Activated CD4-positive, alpha-beta T cell treated with anti-CD3 and anti-CD28 coated beads, Interleukin-2, amount 10 ng/mL, durations not matched to agents 7 days and 5 days (primary cell): Measurements from ENCODE around the gene PLS3. TPM values are rescaled to one million over a fixed set of nuclear protein-coding genes. Genes with fewer than 3 reads are reported as not detected.
"Not testable (repeated sequence)": the region's sequence is repeated elsewhere in the genome, so short reads cannot be mapped to it uniquely, and the experiment has no call there.

Experiments used
- CTCF ChIA-PET: fragments of 350-600 bp; sonication (Branson Sonifier 250); formaldehyde crosslinking; loops from one replicate; lab custom pipeline; 2021; ENCODE audit warnings: antibody characterized with exemption; lab: Charles Lee
- POLR2A ChIA-PET: fragments of 350-600 bp; sonication (Branson Sonifier 250); formaldehyde crosslinking; loops from one replicate; lab custom pipeline; 2021; ENCODE audit warnings: antibody characterized with exemption; lab: Charles Lee
- DNase-seq: peaks from one replicate; pipeline ENCODE4 v3.0.0-alpha.2; 2020
- H3K27ac Mint-ChIP-seq: one replicate; pipeline ENCODE4 v1.8.0; 2021; ENCODE audit warnings: mild to moderate bottlenecking, moderate library complexity, mixed read lengths
- H3K27me3 Mint-ChIP-seq: one replicate; pipeline ENCODE4 v1.8.0; 2021; ENCODE audit warnings: mixed read lengths
- H3K36me3 Mint-ChIP-seq: one replicate; pipeline ENCODE4 v1.8.0; 2021; ENCODE audit warnings: low read depth, mixed read lengths
- H3K4me1 Mint-ChIP-seq: one replicate; pipeline ENCODE4 v1.8.0; 2021; ENCODE audit warnings: mixed read lengths
- H3K4me3 Mint-ChIP-seq: one replicate; pipeline ENCODE4 v1.8.0; 2021; ENCODE audit warnings: mild to moderate bottlenecking, moderate library complexity, mixed read lengths
- H3K9me3 Mint-ChIP-seq: one replicate; pipeline ENCODE4 v1.8.0; 2021; ENCODE audit warnings: mixed read lengths
- total RNA-seq, 2 experiments: library from RNA; stranded (reverse); gene quantifications; one replicate each; pipeline ENCODE4 v1.2.3, GENCODE V29; 2021

Gene PLS3
- total RNA-seq, 2 experiments from 2014 or later: 0.29 to 0.30 TPM

GRCh38 chrX:115642311-115642710 lies 81.3 kb downstream of the PLS3 start:
- ChIA-PET CTCF (interaction anchor here (0.9 to 1.3 kb wide), 3 partner anchors 9 to 312 kb away, joined by 3 to 5 read pairs (median 3); no protein-coding TSS in a partner anchor), POLR2A (no interaction called here)
- no peak overlapping the region for H3K4me3 Mint-ChIP-seq
- no peaks in the 10 kb centered on the region for H3K9me3 Mint-ChIP-seq
- no peaks in the 10 kb centered on the region for H3K27me3 Mint-ChIP-seq
- H3K27ac Mint-ChIP-seq: no peak overlapping the region
- H3K4me1 Mint-ChIP-seq: no peaks in the 10 kb centered on the region
- no peak for DNase-seq
- no peaks in the 10 kb centered on the region for H3K36me3 Mint-ChIP-seq

DNA sequence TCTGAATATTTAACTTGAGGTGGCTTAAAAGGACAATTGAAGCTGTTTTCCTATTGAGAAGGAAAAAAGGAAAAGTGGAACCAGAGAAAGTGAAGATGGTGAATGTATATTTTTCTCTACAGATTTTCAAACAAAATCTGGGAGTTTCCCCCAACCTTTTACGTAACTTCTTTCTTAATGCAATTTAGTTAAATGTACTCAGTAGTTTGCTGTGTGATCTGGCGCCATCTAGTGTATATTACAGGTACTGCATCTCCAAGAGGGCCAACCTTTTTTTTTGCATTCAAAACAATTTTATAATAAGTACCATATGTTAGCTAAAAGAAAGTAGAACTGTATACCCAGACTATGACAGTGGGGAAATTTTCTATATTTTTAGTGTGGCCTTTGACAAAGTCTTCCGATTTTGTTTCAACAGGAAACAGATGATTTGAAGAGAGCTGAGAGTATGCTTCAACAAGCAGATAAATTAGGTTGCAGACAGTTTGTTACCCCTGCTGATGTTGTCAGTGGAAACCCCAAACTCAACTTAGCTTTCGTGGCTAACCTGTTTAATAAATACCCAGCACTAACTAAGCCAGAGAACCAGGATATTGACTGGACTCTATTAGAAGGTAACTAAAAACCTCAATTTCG lies 82.0 kb downstream of the PLS3 start:
- Mint-ChIP-seq H3K27ac (no peak overlapping the region), H3K36me3 (no peaks in the 10 kb centered on the region), H3K4me3 (no peak overlapping the region), H3K27me3 (no peaks in the 10 kb centered on the region), H3K9me3 (no peaks in the 10 kb centered on the region), H3K4me1 (no peaks in the 10 kb centered on the region)
- DNase-seq: peak; percentile 26
- ChIA-PET POLR2A (no interaction called here), CTCF (interaction anchor here (0.9 to 1.3 kb wide), 2 partner anchors 8 to 306 kb away, joined by 3 to 5 read pairs; no protein-coding TSS in a partner anchor)

- H3K27ac Mint-ChIP-seq, H3K9me3 Mint-ChIP-seq, H3K36me3 Mint-ChIP-seq, H3K4me1 Mint-ChIP-seq, DNase-seq, POLR2A ChIA-PET, H3K4me3 Mint-ChIP-seq, CTCF ChIA-PET, H3K27me3 Mint-ChIP-seq: not testable (repeated sequence)
These were observed 83.4 kb downstream of the PLS3 start for GRCh38 chrX:115644397-115644796.

DNA sequence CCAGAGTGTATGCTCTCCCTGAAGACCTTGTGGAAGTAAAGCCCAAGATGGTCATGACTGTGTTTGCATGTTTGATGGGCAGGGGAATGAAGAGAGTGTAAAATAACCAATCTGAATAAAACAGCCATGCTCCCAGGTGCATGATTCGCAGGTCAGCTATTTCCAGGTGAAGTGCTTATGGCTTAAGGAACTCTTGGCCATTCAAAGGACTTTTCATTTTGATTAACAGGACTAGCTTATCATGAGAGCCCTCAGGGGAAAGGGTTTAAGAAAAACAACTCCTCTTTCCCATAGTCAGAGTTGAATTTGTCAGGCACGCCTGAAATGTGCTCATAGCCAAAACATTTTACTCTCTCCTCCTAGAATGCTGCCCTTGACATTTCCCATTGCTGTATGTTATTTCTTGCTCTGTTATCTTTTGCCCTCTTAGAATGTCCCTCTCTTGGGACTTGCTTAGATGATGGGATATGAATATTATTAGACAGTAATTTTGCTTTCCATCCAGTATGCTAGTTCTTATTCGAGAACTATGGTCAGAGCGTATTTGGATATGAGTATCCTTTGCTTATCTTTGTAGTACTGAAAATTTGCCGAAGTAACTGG lies 88.6 kb downstream of the PLS3 start:
- H3K4me1 Mint-ChIP-seq: no peaks in the 10 kb centered on the region
- H3K36me3 Mint-ChIP-seq: no peaks in the 10 kb centered on the region
- H3K4me3 Mint-ChIP-seq: no peak overlapping the region
- no peaks in the 10 kb centered on the region for H3K27me3 Mint-ChIP-seq
- ChIA-PET CTCF (no interaction called here), POLR2A (no interaction called here)
- no peak for DNase-seq
- no peaks in the 10 kb centered on the region for H3K9me3 Mint-ChIP-seq
- no peak overlapping the region for H3K27ac Mint-ChIP-seq

DNA sequence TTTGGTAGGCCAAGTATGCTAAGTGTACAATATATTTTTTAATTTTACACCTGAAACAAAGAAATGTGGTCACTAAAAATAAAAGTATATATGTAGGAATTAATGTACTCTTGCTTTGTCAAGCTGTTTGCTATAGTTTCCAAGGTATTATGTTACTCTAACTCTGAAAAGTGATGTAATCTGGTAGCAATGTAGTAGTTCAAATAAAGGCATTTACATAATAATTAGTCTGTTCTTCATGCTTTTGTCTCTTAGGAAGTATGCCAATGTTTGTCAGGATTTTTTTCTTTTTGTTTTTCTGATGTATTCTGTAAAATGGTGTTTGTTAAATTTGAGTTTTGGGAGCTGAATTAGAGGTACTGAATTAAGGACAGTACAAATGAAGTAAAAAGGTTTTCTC lies 89.5 kb downstream of the PLS3 start:
- no peaks in the 10 kb centered on the region for H3K36me3 Mint-ChIP-seq
- no peak for DNase-seq
- no peak overlapping the region for H3K4me3 Mint-ChIP-seq
- CTCF ChIA-PET: interaction anchor here (0.5 kb wide), 1 partner anchor 316 kb away, joined by 4 read pairs; no protein-coding TSS in a partner anchor
- H3K27me3 Mint-ChIP-seq: no peaks in the 10 kb centered on the region
- POLR2A ChIA-PET: no interaction called here
- H3K4me1 Mint-ChIP-seq: no peaks in the 10 kb centered on the region
- H3K27ac Mint-ChIP-seq: no peak overlapping the region
- no peaks in the 10 kb centered on the region for H3K9me3 Mint-ChIP-seq

DNA sequence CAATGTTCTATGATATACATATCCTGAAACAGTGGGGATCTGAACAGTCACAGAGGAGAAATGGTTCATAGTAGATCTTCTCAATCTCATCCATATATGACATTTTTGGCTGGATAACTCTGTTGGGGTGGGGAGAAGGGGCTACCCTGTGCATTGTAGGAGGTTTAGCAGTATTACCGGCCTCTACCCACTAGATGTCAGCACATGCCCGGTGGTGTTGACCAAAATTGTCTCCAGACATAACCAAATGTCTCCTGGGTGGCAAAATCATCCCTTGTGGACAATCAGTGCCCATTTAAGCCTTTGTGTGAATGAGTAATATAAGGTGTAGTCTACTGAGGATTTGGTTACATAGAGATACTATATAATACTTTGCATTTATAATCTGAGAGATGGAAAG lies 89.9 kb downstream of the PLS3 start:
- Mint-ChIP-seq H3K27ac (no peak overlapping the region), H3K36me3 (no peaks in the 10 kb centered on the region), H3K4me3 (no peak overlapping the region), H3K4me1 (no peaks in the 10 kb centered on the region), H3K9me3 (no peaks in the 10 kb centered on the region), H3K27me3 (no peaks in the 10 kb centered on the region)
- DNase-seq: peak; percentile 7
- ChIA-PET POLR2A (no interaction called here), CTCF (interaction anchor here (1.0 kb wide), 1 partner anchor 8 kb away, joined by 3 read pairs; no protein-coding TSS in a partner anchor)

GRCh38 chrX:115652221-115652620 lies 91.2 kb downstream of the PLS3 start:
- Mint-ChIP-seq H3K4me3 (no peak overlapping the region), H3K4me1 (no peaks in the 10 kb centered on the region), H3K27ac (no peak overlapping the region), H3K27me3 (no peaks in the 10 kb centered on the region), H3K36me3 (no peaks in the 10 kb centered on the region), H3K9me3 (no peaks in the 10 kb centered on the region)
- POLR2A ChIA-PET: no interaction called here
- CTCF ChIA-PET: no interaction called here
- DNase-seq: no peak

GRCh38 chrX:115665122-115665521 lies 104.1 kb downstream of the PLS3 start:
- no peak overlapping the region for H3K4me3 Mint-ChIP-seq
- H3K9me3 Mint-ChIP-seq: no peaks in the 10 kb centered on the region
- no peak overlapping the region for H3K27ac Mint-ChIP-seq
- no peaks in the 10 kb centered on the region for H3K27me3 Mint-ChIP-seq
- no peaks in the 10 kb centered on the region for H3K4me1 Mint-ChIP-seq
- no peak for DNase-seq
- POLR2A ChIA-PET: no interaction called here
- H3K36me3 Mint-ChIP-seq: no peaks in the 10 kb centered on the region
- CTCF ChIA-PET: no interaction called here

- Mint-ChIP-seq H3K27me3 (no peaks in the 10 kb centered on the region), H3K4me3 (no peak overlapping the region), H3K27ac (no peak overlapping the region), H3K9me3 (no peaks in the 10 kb centered on the region), H3K36me3 (no peaks in the 10 kb centered on the region), H3K4me1 (no peaks in the 10 kb centered on the region)
- ChIA-PET POLR2A (no interaction called here), CTCF (no interaction called here)
- DNase-seq: no peak
These were observed 118.5 kb downstream of the PLS3 start for GRCh38 chrX:115679460-115679859.

GRCh38 chrX:115687595-115687994 lies 126.6 kb downstream of the PLS3 start:
- ChIA-PET CTCF (no interaction called here), POLR2A (no interaction called here)

DNA sequence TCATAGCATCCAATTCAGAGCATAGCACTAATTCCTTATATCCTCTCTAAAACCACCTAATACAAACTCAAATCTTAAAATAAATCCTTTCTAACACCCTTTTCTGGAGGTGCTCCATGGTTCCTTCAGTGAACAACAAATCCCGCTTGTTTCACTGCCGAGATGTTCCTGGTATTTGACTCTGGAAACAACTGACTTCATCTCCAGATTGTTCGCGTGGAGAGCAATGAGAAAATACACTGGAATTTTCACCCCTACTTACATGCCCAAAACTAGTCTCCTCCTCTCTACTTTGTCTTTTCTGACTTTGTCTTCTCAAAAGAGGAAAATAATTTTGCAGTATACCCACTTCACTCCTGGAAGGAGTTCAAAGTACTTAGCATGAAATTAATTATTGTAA lies 129.0 kb downstream of the PLS3 start:
- H3K4me1 Mint-ChIP-seq: no peaks in the 10 kb centered on the region
- ChIA-PET POLR2A (no interaction called here), CTCF (no interaction called here)
- no peak overlapping the region for H3K27ac Mint-ChIP-seq
- H3K9me3 Mint-ChIP-seq: no peaks in the 10 kb centered on the region
- no peak for DNase-seq
- no peaks in the 10 kb centered on the region for H3K27me3 Mint-ChIP-seq
- H3K36me3 Mint-ChIP-seq: no peaks in the 10 kb centered on the region
- no peak overlapping the region for H3K4me3 Mint-ChIP-seq

More at GRCh38 chrX:115687595-115687994, 126.6 kb downstream of the PLS3 start:
- Mint-ChIP-seq H3K27me3 (no peaks in the 10 kb centered on the region), H3K36me3 (no peaks in the 10 kb centered on the region), H3K27ac (no peak overlapping the region), H3K4me3 (no peak overlapping the region), H3K4me1 (no peaks in the 10 kb centered on the region), H3K9me3 (no peaks in the 10 kb centered on the region)
- DNase-seq: no peak

DNA sequence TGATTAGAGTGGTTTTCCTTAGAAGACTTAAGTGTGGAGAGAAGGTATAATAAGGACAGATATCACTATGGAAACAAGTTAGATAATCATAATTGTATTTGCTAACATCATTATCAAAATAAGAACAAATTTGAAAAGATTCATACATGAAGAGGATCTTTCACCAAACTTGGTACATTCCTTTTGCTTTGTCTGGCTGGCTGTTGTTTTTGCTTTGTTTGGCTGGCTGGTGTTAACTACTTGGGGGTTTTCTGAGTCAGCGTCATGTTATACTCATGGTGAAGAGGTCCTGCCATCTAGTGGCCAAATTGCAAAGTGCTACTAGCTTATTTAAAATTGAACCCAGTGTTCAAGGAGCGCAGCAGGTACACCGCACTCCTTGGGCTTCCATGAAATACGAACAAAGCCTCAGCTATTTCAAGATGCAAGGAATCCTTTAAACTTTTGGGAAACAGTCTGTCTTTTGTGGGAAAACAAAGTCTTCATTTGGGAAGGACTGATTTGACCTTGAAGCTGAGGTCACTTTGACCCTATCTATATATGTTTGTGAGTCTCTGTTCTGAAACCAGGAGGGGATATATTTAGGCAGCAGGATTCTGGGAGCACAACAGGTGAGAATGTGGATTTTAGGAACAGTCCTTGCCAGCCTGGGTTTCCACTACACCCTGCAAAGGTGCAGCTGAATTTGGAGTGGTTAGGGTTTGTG lies 129.7 kb downstream of the PLS3 start:
- Mint-ChIP-seq H3K9me3 (no peaks in the 10 kb centered on the region), H3K4me3 (no peak overlapping the region), H3K27ac (no peak overlapping the region), H3K27me3 (no peaks in the 10 kb centered on the region), H3K4me1 (no peaks in the 10 kb centered on the region), H3K36me3 (no peaks in the 10 kb centered on the region)
- ChIA-PET CTCF (no interaction called here), POLR2A (no interaction called here)
- peak; percentile 42 for DNase-seq

DNA sequence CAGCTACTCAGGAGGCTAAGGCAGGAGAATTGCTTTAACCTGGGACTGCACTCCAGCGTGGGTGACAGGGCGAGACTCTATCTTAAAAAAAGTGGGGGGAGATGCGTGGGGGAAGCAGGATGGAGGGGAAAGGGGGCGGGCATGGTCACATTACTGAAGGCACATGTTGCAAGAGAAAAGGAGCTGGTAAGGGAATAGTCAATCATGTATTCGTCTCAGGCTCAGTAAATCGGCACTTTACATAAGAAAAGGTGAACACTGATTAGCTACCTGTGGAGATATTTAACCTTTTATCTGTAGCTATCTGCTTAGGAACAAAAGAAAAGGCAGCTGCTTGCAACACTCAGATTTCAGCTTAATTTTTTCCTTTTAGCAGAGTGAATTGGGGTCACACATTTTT lies 132.5 kb downstream of the PLS3 start:
- Mint-ChIP-seq H3K27ac (no peak overlapping the region), H3K9me3 (no peaks in the 10 kb centered on the region), H3K36me3 (no peaks in the 10 kb centered on the region), H3K4me3 (no peak overlapping the region), H3K4me1 (no peaks in the 10 kb centered on the region), H3K27me3 (no peaks in the 10 kb centered on the region)
- POLR2A ChIA-PET: no interaction called here
- no peak for DNase-seq
- CTCF ChIA-PET: no interaction called here
